Measurements from ENCODE around the gene B3GNT5. TPM values are rescaled to one million over a fixed set of nuclear protein-coding genes. Genes with fewer than 3 reads are reported as not detected.

Gene B3GNT5
- total and polyA plus RNA-seq, 9 of the 15 experiments (the other 6 are each of a cell fraction or from before 2014, with no cell fraction given), result 8.8 to 23.8 (median 14.4) TPM

GRCh38 chr3:183213415-183214276 is 39.4 kb upstream of the B3GNT5 start:
- ATAC-seq (no peak), FAIRE-seq (no peak), DNase-seq (ENCODE audit: extremely low read depth in 1 of 4, low spot score in 3 of 4) (no peak)
- Histone ChIP-seq H3K79me2 (ENCODE audit: control insufficient read depth, insufficient read depth, low read length) (no peaks in the 10 kb centered on the region), H3K9ac (ENCODE audit: insufficient read depth in 1 of 2, low read depth in 2 of 2, low read length in 2 of 2) (no peak overlapping the region), H2AFZ (ENCODE audit: low read depth, low read length) (no peak overlapping the region), H3K27ac (ENCODE audit: extremely low read depth, low read depth, low read length) (no peak overlapping the region), H3K4me1 (replicated peaks in 1 of 2; ENCODE audit: control insufficient read depth in 2 of 2, insufficient read depth in 2 of 2, low read length in 2 of 2) (peaks cover 3 to 5% of the 10 kb centered on the region in 2 experiments; a peak in 3 of 5 replicates), H3K4me2 (ENCODE audit: insufficient read depth, low read length) (no peak overlapping the region), H3K9me1 (ENCODE audit: control insufficient read depth, insufficient read depth, low read length) (no peaks in the 10 kb centered on the region), H3K4me3 (no peak overlapping the region), H4K20me1 (replicated peaks; ENCODE audit: control insufficient read depth, insufficient read depth, low read length) (no peaks in the 10 kb centered on the region), H3K9me3 (replicated peaks; ENCODE audit: control insufficient read depth, insufficient read depth, low read depth, low read length) (no peaks in the 10 kb centered on the region), H3K36me3 (ENCODE audit: control insufficient read depth, insufficient read depth, low read length) (no peaks in the 10 kb centered on the region), H3K27me3 (ENCODE audit: control insufficient read depth in 2 of 2, insufficient read depth in 2 of 2, low read length in 2 of 2) (no peaks in the 10 kb centered on the region)
- intact Hi-C loops (cut with micrococcal nuclease) (no loop called here), in situ Hi-C loops (cut with MboI) (no loop called here)
- CTCF ChIA-PET (ENCODE audit: low intra/inter-chr PET ratio), result no interaction called here
- BruUV-seq (replicated peaks), result no TSS peak
- POLR2A ChIA-PET, result interaction anchor here (0.6 kb wide), 1 partner anchor 8 kb away, joined by 3 read pairs; no protein-coding TSS in a partner anchor
- WGBS (ENCODE audit: insufficient coverage, low coverage, missing lambda C conversion rate), result 59% methylated on average over 3 of the region's 3 CpGs
- TF ChIP-seq SFPQ (IDR thresholded peaks at IDR 0.05; ENCODE audit: low read depth, low read length), result no peak
- TF ChIP-seq ZNF584 (CRISPR knock-in tag; IDR thresholded peaks at IDR 0.05; ENCODE audit: low read depth), result no peak
- TF ChIP-seq TCF15 (CRISPR knock-in tag; IDR thresholded peaks at IDR 0.05), result no peak
- TF ChIP-seq HDGF (IDR thresholded peaks at IDR 0.05), result no peak
- TF ChIP-seq ZNF778 (CRISPR knock-in tag; IDR thresholded peaks at IDR 0.05), result no peak
- no peak for TF ChIP-seq ZNF445 (CRISPR knock-in tag; IDR thresholded peaks at IDR 0.05; ENCODE audit: low read depth)
- no peak for TF ChIP-seq ZNF311 (CRISPR knock-in tag; IDR thresholded peaks at IDR 0.05)
- TF ChIP-seq FOXJ2 (tag; IDR thresholded peaks at IDR 0.05), result no peak
- TF ChIP-seq HMBOX1 (IDR thresholded peaks at IDR 0.05), result no peak
- no peak for TF ChIP-seq HMGN3 (IDR thresholded peaks at IDR 0.05; ENCODE audit: borderline replicate concordance, extremely low read depth, insufficient read length, low read depth, low read length)
- no peak for TF ChIP-seq TBP (optimal IDR thresholded peaks at IDR 0.05; ENCODE audit: low read depth, low read length)
